Ureter (tissue), 1 donor: Measurements from ENCODE around the gene NPHP4. TPM values are rescaled to one million over a fixed set of nuclear protein-coding genes. Genes with fewer than 3 reads are reported as not detected.

ENCODE experiments used
- DNase-seq: peaks from one replicate; pipeline ENCODE4 v3.0.0-alpha.2; 2020; ENCODE audit warnings: low spot score
- total RNA-seq: library from RNA; stranded (reverse); gene quantifications from one replicate; pipeline ENCODE4 v1.2.4, GENCODE V29; 2023
- donor health status: DM: yes; HTN: yes; CAD: no.

The NPHP4 gene
- total RNA-seq, 1 donor from 2014 or later = 15.3 TPM

DNA sequence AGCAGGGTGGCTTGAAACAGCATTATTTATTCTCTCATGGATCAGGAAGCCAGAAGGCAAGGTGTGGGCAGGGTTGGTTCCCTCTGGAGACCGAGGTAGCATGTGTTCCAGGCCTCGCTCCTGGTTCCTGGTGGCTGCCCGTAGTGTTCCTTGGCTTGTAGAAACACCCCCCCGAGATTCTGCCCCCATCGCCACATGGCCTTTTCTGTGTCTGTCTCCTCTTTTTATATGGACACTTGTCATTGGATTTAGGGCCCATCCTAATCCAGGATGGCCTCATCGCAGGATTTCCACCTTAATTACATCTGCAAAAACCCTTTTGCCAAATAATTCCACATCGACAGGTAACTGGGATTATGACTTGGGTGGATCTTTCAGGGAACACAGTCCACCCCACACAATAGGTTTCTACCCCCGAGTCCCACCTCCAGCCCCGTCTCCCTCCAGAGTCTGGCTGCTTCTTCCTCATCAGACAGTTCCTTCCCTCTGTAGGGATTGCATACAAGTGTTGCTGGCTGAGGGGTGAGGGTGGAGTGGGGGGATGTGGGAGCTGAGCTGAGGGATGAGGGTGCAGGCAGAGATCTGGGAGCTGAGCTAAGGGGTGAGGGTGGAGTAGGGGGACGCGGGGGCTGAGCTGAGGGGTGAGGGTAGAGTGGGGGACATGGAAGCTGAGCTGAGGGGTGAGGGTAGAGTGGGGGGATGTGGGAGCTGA is 12.3 kb upstream of the NPHP4 start:
- DNase-seq = no peak

DNA sequence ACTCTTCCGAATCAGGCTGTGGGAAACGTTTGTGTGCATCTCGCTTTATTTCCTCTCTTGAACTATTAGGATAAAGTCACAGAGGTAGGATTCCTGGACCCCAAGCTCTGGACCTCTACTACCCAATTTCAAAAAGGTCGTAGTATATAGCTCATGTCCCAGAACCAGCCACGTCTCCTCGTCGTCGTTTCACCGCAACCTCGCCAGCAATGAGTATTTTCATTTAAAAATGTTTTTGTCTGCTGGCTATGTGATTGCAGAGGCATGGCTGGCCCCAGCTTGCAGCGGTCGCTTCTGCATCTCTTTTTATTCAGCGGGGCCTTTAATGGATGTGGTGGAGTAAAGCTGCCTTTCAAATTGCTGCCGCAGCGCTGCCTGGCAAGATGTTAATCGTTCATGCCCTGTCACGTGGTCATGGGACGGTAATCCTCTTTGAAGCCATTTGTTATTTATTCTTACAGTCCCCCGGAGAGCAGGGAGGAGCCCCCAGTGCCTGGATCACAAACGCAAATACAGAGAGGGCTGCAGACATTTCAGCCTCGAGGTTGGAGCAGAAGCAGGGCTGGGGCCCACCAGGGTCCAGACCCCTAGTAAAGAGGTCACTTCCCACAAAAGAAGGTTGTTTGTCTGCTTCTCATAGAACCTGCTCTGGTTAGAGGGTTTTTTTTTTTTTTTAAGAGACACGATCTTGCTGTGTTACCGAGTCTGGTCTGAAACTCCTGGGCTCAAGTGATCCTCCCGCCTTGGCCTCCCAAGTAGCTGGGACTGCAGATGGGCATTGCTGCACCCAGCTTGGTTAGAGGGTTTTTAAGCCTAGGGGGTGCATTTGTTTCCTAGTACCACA is 11.6 kb upstream of the NPHP4 start:
- no peak for DNase-seq

DNA sequence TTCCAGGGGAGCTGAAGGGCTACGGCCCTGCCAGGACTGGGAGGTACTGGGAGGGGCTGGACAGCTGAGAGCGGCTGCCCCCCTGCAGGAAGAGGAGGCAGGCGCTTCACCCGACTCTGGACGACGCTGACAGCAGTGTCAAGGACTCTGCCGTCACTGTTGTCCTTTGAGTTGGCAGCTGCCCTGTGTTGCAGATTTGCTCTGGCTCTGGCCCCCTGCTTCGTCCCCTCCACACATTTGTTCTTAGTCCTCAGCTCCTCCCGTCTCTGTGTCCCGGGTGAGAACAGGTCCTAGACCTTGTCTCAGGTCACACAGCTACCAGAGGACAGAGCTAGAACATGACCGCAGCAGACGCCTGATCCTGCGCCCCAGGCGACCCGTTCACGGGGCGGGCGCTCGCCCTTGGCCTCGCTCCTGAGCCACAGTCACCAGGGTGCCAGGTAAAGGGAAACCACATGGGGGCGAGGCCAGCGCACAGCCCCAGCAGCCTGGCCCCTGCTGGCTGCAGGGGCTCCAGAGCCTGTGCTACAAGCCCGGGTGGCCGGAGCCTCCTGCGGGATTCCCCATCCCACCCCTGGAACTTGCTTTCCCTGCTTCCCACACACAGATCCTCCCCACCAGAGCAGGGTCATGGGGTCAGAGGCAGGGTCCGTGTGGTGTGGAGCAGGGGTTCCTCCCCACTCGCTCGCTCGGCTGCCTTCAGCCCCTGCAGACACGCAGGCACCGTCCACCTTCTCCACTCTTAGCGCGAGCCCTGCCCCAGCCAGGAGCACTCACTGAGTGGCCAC is 10.7 kb upstream of the NPHP4 start:
- no peak for DNase-seq

DNA sequence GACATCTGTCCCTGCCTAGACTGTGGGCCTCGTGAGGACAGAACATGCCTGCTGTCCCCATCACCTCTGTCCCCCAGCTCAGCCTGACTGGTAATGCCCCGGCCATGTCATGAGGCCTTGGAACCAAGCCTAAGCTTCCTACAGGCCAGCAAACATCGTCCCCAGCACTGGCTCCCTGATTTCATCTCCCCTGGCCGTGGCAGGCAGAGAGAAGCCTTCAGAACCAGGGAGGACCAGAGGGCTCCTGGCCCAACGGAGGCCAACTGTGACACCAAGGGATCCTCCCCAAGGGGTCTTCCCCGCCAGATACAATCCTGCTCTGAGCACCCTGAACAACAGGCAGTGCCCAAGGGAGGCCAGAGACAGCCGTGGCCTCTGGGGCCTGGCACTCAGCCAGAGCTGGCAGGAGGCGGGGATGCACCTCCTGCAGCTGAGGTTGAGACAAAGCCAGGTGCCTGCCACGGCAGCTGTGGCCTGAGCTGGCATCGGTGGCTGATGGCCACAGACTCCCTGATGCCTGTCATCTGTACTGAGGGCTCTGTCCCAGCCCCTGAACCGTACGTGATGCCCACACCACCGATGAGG is 9.9 kb upstream of the NPHP4 start:
- no peak for DNase-seq

DNA sequence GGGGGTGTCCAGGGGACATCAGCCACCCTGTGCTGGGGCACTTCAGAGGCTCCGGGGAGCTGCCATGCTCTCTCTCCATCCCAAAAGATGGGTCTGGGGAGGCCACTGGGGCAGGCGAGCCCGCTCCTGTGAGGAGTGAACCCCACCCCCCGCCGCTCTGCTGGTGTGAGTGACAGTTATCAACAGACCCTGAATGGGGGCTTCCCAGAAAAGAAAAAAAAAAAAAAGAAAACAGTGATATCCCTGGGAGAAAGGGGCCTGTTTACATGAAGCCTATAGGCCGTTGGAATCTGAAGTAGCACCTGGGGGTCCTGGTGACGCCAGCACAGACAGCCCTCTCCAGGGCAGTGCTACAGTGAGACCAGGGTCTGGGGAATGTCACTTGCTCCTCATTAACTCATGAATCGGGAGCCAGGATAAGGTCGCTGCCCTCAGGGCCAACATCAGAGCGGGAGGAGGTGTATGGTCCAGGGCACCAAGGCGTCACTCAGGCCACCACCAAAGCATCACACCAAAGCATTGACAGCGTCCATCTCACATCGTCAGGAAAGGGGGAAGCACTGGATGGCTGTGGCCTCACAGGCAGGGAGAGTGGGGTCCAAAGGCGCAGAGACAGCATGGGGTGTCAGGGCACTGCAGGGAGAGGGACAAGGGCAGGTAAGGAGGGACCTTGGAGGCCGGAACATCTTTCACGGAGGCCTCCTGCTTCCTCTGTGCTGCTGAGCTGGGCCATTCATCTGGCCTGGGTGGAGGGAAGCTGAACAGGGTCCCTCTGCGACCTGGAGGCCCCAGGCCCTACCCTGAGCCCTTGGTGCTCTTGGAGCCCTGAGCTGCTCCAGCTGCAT is 8.4 kb upstream of the NPHP4 start:
- no peak for DNase-seq

DNA sequence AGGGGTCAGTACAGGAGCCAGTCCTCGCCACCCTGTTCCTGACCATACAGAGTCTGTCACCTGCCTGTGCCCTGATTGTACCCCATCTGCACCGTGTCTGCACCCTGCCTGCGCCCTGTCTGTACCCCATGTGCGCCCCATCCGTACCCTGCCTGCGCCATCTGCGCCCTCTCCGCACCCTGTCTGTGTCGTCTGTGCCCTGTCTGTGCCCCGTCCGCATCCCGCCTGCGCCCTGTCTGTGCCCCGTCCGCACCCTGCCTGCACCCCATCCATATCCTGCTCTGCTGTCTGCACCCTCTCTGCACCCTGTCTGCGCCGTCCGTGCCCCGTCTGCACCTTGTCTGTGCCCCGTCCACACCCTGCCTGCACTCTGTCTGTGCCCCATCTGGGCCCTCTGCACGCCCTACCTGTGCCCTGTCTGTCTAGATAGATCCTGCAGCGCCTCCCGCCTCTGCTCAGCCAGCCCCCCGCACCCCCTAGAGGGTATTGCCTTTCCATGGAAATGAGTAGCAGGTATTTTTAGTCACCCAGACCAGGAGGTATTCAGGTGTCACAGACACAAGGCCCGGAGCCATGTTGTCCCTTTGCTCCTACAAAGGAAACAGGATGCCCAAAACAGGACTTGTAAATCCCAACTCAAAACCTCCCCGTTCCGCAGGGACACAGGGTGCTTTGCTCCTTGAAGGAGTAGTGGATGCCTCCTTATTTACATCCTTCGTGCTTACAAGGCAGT is 7.7 kb upstream of the NPHP4 start:
- no peak for DNase-seq

DNA sequence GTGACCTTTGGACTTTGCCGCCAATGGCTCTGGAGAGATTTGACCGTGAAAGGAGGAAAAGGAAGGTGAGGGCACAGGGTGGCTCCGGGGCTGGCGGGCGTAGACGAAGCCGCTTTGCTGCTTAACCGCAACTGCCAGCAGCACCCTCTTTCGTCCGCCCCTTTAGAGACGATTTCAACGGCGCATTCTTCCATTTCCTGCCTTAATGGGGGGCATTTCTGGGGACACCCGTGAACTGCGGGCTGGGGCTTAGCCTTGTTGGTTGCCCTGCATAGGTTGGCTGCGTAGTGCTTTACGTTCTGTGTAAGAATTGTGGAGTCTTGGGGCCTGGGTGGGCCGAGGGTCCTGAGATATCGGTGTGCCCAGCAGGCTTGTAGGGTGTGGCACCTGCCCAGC is 6.7 kb upstream of the NPHP4 start:
- DNase-seq = no peak

DNA sequence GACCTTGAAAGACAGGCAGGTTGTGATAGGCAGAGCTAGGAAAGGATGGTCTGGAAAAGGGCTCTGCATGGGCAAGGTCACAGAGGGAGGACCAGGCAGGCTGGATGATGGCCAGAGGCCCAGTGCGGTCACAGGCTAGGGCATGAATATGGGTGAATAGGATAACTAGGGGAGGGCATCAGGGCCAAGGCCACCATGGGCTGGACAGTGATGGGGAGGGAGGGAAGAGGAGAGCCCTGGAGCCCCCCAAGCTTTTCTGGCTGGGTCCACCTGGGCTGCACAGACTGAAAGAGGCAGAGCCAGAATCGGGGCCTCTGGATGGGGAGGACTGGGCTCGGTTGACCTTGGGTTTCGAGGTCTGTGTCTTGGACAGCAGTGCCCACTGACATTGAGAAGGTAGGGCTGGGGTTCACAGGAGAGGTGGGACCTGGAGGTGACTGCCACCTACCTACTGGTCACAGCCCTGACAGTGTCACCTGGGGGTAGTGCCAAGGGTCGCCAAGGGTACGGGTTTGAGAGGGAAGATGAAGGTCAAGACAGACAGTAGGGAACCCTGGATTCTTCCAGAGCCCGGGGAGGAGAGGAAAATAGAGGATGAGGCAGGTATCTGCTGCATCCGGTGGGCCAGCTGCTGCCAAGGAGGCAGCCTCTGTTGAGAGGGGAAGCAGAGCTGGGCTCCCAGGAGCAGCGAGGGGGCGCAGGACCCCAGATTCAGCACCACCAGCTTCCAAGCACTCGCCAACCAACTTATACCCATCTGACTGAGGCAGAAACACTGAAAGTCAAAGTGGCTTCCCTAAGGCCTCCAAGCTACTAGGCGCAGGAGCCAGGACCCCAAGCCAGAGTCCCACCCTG is 6.1 kb upstream of the NPHP4 start:
- DNase-seq = no peak

DNA sequence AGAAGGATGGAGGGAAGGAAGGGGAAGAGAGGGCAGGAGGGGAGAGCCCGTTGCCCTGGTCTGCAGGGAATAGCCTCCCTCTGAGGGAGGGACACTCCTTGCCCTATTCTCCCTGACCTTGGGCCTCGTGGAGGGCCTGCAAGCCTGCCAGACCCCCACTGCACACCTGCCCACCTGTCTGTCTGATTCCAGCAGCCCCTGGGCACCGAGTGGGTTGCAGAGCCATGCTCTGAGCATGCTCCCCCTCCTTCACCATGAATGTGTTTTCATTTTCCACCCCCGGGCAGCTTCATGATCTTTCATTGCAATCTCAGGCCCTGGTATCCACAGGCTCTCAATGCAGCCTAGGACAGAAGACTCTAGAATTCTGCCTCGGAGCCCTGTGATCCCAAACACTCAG is 5.1 kb upstream of the NPHP4 start:
- no peak for DNase-seq

DNA sequence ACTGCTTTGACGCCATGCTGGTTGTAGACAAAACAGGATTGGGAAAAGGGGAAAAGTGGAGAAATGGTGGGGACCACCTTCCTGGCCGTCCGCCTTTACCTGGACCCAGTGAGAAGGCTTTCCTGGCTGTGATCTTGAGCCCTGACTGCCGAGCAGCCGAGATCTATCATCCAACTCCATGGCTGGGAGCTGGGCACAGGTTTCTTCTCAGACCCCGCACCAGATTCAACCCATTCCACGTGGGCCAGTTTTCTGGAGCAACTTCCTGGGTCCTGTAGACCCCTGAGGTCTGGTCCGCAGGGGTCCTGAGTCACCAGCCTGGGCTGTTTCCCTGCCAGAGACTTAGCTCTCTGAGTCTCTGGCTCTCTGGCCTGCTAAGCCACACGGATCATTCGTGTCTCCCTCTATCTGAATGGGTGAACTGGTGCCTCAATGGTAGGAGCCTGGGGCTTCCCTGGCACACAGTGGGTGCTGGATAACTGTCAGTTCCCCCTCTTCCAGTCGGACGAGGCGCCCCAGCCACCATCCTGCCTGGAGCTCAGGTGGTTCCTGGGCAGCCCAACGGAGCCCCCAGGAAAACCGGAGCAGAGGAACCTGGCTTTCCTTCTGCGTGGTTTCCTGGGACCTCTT is 4.5 kb upstream of the NPHP4 start:
- DNase-seq = no peak

DNA sequence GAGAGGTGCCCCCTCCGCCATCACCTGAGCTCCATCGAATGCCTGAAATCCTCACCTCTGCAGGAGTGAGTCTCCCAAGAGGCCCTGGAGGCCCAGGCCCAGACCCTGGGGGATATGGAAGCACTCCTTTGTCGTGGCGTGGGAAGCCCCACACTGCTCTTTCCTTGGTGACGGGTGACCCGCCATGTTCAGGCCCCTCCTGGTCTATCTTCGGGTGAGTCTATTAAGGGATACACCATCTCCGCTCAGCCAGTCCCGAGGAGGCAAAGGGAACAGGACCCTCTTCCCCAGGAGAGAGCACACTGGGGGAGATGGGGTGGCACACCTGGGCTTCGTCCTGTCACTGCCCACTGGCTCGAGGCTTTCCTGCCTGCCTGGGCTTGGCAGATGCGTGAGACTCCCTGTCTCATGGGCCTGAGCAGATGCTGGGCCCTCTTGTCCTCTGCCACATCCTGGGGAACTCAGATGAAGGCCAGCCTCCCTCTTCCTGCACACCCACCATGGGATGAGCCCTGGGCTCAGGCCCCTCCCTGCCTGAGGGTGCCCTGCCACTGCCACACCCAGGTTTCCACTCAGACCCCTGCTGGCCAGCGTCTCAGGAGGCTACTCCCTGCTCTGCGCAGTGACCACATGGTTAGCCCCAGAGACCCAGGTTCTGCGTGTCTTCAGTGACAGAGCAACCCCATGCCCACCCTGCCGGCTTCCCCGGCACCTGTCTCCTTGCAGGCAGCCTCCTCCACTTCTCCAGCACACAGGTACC is 3.8 kb upstream of the NPHP4 start:
- DNase-seq = no peak

DNA sequence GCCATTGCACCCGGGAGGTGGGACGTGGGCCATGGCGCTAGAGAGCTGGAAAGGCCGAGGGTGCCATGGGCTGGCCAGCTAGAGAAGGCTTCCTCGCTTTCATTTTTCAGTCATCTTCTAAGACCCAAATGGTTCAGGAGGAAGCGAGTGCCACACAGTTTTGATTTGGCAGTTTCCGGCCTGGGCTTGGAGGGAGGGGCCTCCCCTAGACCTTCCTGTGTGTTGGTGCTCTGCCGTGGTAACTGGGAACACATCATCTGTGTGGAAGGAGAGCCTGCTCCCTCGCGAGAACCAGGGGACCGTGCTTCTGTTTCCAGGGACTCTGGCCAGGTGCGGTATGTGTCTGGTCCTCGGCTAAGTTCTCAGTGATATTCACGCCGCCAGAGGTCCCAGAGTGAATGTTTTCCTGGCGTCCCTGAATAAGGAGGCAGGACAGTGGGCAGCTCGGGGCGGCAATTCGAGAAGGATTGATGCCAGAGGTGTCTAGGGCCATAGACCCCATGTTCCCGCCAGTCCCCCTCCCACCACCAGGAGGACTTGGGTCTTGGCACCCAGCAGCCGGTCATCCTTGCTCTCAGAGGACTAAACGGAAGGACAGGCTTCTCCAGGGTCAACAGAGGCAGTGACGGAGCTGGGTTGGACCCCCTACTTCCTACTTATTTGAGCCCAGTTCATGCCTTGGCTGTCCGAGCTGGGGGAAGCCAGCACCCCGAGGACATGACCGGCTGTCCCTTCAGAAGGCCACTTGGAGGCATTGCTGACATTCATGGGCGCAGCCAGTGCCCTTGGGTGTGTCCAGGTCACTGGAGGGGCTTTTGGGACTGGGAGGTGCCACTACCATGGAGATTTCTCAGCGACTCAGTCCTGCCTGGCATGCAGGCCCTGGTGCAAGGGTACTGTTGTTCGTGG is 2.7 kb upstream of the NPHP4 start:
- no peak for DNase-seq

DNA sequence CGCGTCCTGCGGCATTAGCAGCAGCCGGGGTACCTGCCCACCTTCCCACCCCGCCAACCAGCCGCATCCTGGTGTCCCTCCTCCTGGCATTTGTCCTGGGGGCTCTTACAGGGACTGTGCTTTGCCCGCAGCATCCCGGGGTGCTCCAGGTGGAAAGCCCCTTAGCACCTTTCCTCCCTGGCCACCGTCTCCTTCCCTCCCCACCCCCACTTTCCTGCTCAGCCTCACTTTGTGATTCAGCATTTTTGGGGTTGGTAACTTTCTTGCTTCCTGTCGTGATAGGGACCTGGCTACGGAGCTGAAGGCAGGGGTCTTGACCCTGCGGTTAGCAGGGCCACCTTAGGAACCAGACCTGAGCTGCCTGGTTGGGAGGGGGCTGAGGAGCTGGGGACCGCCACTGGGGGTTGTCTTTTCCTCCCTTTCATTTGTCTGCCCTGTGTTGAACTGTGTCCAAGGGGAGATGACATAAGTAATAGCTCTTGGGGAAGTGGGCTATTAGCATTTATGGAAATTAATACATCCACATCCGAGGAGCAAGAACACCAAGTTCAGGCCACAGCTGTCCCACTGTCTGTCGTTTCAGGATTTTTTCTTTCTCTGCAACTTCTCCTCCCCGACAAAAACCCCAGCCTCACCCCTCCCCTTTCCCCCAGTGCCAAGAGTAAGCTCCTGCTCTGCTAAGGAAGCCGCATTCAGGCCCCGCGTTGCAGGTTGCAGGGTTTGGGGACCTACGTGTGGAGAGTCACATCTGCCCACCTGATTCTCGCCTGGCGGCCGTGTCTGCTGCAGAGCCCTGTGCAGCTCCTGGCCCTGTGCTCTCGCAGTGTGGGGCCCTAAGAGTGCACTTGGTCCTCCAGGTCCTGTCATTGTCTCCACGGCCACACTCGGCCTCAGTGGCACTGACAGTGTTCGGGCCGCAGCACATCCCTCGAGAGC is 1.6 kb upstream of the NPHP4 start:
- DNase-seq = no peak

DNA sequence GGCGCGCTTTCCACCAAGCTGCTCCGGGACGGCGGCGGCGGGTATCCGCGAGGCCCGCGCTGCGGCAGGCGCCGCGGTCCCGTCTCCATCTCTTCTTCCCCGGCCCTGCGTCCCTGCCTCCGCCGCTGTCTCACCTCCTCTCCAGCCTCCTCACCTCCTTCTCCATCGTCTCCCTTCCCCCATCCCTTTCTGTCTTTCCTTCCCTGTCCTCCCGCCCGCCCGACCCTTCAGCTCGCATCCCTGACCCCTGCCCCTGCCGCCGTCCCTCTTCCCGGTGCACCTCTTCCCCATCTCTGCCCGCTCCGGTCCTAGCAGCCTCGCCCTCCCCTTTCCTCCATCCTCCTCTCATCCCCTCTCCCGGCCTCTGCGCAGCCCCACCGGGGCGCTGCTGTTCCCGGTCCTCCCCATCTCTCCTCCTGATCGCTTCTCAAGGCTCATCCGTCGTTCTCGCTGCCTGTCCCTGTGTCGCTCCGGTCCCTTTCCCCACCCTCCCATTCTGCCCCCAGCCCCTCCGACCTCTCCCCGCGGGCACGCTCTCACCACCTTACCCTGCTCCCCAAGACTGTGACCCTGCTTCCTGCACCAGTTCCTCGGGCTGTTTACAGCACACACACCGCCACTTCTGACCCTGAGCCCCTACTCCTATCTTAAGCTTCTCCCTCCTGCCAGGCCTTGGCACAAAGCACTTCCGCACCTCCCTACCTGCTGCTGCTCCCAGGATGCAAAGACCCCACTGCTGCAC is 760 bp upstream of the NPHP4 start:
- DNase-seq = no peak

DNA sequence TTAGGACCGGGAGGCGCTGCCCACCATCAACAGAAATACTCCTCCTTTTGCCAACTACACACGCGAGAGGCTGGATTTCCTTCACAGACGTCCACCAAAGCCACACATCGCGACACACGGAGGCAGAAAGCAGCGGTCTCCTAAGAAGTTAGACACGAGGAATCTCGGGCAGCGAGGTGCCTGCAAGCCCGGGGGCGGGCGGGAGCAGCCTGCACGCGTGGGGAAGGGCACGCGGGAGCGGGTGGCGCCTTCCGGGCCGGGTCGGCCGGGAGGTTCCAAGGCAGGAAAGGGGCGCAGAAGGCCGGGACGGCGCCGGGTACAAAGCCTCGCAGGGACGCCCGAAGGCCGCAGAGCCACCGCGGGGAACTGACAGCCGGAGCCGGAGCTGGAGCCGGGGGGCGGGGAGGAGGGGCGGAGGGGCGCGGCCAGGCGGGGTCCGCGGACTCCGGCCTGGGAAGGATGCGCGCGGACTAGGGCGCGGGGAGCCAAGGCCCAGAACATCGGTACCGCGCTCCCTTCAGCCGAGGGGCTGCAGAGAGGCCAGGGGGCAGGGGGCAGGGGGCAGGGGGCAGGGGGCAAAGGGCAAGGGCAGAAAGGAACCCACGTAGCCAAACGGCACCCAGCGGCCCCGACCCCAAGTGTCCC is 722 bp downstream of the NPHP4 start:
- no peak for DNase-seq
